SK-N-SH (cell line): Measurements from ENCODE around the gene KLC1. TPM values are rescaled to one million over a fixed set of nuclear protein-coding genes. Genes with fewer than 3 reads are reported as not detected.

Source experiments
- CTCF ChIA-PET: fragments of 300-600, 350-600 bp; formaldehyde crosslinking; extraction: SDS; loops from one replicate; lab custom pipeline; 2021; lab: Yijun Ruan, JAX
- POLR2A ChIA-PET: fragments of 350-600 bp; sonication (Branson Sonifier 250); formaldehyde crosslinking; extraction: SDS; loops from one replicate; lab custom pipeline; 2020; ENCODE audit warnings: antibody characterized with exemption, inconsistent platforms; lab: Yijun Ruan, JAX
- DNase-seq: peaks from one replicate; pipeline ENCODE4 v3.0.0; 2012
- H2AFZ ChIP-seq: fragments of 200-600 bp; sonication (generic); 2 replicates; pipeline ENCODE4 v1.8.1; 2016; ENCODE audit warnings: antibody characterized with exemption, mild to moderate bottlenecking, low read depth
- H3F3A ChIP-seq: fragments of 200-600 bp; sonication (generic); replicated peaks from 2 replicates; pipeline ENCODE3; 2016; ENCODE audit warnings: antibody characterized with exemption, mild to moderate bottlenecking; ENCODE audit not compliant: insufficient read depth
- H3K27ac ChIP-seq, 2 experiments: fragments of 200-500 bp in 1 of 2; fragments of 200-600 bp in 1 of 2; sonication (Bioruptor generic) in 1 of 2; sonication (generic), shearing (Covaris generic) in 1 of 2; 2 replicates each; pipeline versions ENCODE4 v1.5.1 to v1.6.1; 2014 to 2016; ENCODE audit warnings: low read depth in 2 of 2, inconsistent platforms in 1 of 2, low read length in 1 of 2, mild to moderate bottlenecking in 1 of 2, mixed read lengths in 1 of 2
- H3K27me3 ChIP-seq: fragments of 200-600 bp; sonication (generic), shearing (Covaris generic); 2 replicates; pipeline ENCODE4 v1.6.1; 2016; ENCODE audit warnings: mixed run types; ENCODE audit not compliant: insufficient read depth
- H3K36me3 ChIP-seq, 2 experiments: fragments of 200-500 bp in 1 of 2; fragments of 200-600 bp in 1 of 2; sonication (Bioruptor generic) in 1 of 2; sonication (generic) in 1 of 2; replicated peaks in 1 of 2; 2 replicates each; pipeline versions ENCODE3 to v1.5.1; 2014 to 2016; ENCODE audit warnings: low read length in 1 of 2, mild to moderate bottlenecking in 1 of 2; ENCODE audit not compliant: insufficient read depth in 2 of 2, control insufficient read depth in 1 of 2
- H3K4me1 ChIP-seq, 2 experiments: fragments of 200-500 bp in 1 of 2; fragments of 200-600 bp in 1 of 2; sonication (Bioruptor generic) in 1 of 2; sonication (generic), shearing (Covaris generic) in 1 of 2; 2 replicates each; pipeline versions ENCODE4 v1.5.1 to v1.6.1; 2014 to 2016; ENCODE audit warnings: low read depth in 1 of 2, low read length in 1 of 2, mixed run types in 1 of 2; ENCODE audit not compliant: insufficient read depth in 2 of 2, control insufficient read depth in 1 of 2
- H3K4me2 ChIP-seq: fragments of 200-600 bp; sonication (generic), shearing (Covaris generic); 2 replicates; pipeline ENCODE4 v1.6.1; 2017; ENCODE audit warnings: mixed run types
- H3K4me3 ChIP-seq, 2 experiments: fragments of 200-500 bp in 1 of 2; fragments of 200-600 bp in 1 of 2; sonication (Bioruptor generic) in 1 of 2; sonication (generic), shearing (Covaris generic) in 1 of 2; 2 replicates each; pipeline versions ENCODE4 v1.5.1 to v1.8.1; 2014 to 2016; ENCODE audit warnings: low read depth in 2 of 2, inconsistent platforms in 1 of 2, low read length in 1 of 2, mild to moderate bottlenecking in 1 of 2, mixed read lengths in 1 of 2, moderate library complexity in 1 of 2
- H3K79me2 ChIP-seq: fragments of 200-600 bp; sonication (generic); 2 replicates; pipeline ENCODE4 v1.8.1; 2017; ENCODE audit warnings: mild to moderate bottlenecking; ENCODE audit not compliant: insufficient read depth
- H3K9ac ChIP-seq: fragments of 200-600 bp; sonication (generic); 2 replicates; pipeline ENCODE4 v1.6.1; 2017; ENCODE audit warnings: mixed run types
- H3K9me2 ChIP-seq: fragments of 200-600 bp; sonication (generic); 2 replicates; pipeline ENCODE4 v1.6.1; 2017; ENCODE audit warnings: mixed run types
- H3K9me3 ChIP-seq: fragments of 200-600 bp; sonication (generic); 2 replicates; pipeline ENCODE4 v1.6.1; 2017; ENCODE audit warnings: mixed run types, mild to moderate bottlenecking, moderate library complexity
- H4K20me1 ChIP-seq: fragments of 200-600 bp; sonication (generic); 2 replicates; pipeline ENCODE4 v1.6.1; 2017; ENCODE audit warnings: mild to moderate bottlenecking, mixed run types; ENCODE audit not compliant: insufficient read depth
- CHD2 ChIP-seq: fragments of 150-350 bp; IDR thresholded peaks from 2 replicates; pipeline ENCODE4 v1.6.1; 2018; ENCODE audit warnings: low read length; ENCODE audit not compliant: partially characterized antibody
- CTCF ChIP-seq: fragments of 200-600 bp; sonication (generic); IDR thresholded peaks from 2 replicates; pipeline ENCODE4 v1.6.1; 2017; ENCODE audit warnings: antibody characterized with exemption, mild to moderate bottlenecking, moderate library complexity
- EP300 ChIP-seq, 2 experiments: IDR thresholded peaks; 2 replicates each; pipeline versions ENCODE4 v1.4.0 to v1.6.1; 2012; ENCODE audit warnings: borderline replicate concordance in 1 of 2, low read depth in 1 of 2, low read length in 1 of 2
- EZH2phosphoT487 ChIP-seq: fragments of 200-600 bp; sonication (generic); IDR thresholded peaks from 2 replicates; pipeline ENCODE4 v1.6.1; 2017; ENCODE audit warnings: low read depth, mixed run types, mild to moderate bottlenecking, antibody characterized with exemption, moderate library complexity, borderline replicate concordance
- FOXJ3 ChIP-seq: sonication (generic); formaldehyde crosslinking; IDR thresholded peaks from 2 replicates; pipeline ENCODE4 v1.5.1; 2020; ENCODE audit warnings: mild to moderate bottlenecking, missing genetic modification reagents
- GABPA ChIP-seq: IDR thresholded peaks from 2 replicates; pipeline ENCODE4 v1.4.0; 2012; ENCODE audit warnings: low read depth, mild to moderate bottlenecking
- GATA2 ChIP-seq: sonication (generic); formaldehyde crosslinking; IDR thresholded peaks from 2 replicates; pipeline ENCODE4 v1.5.0; 2020; ENCODE audit warnings: mild to moderate bottlenecking, missing genetic modification reagents
- MXI1 ChIP-seq: IDR thresholded peaks from 2 replicates; pipeline ENCODE4 v1.6.1; 2012; ENCODE audit warnings: mild to moderate bottlenecking, low read depth, low read length, improper control_type of control experiment
- POLR2AphosphoS5 ChIP-seq: IDR thresholded peaks from 2 replicates; pipeline ENCODE4 v1.6.1; 2012; ENCODE audit warnings: low read depth, low read length
- RAD21 ChIP-seq: IDR thresholded peaks from 2 replicates; pipeline ENCODE4 v1.6.1; 2012; ENCODE audit warnings: mild to moderate bottlenecking, low read length
- RCOR1 ChIP-seq: fragments of 150-350 bp; IDR thresholded peaks from 2 replicates; pipeline ENCODE4 v1.6.1; 2017; ENCODE audit warnings: antibody characterized with exemption, low read length
- REST ChIP-seq: IDR thresholded peaks from 2 replicates; pipeline ENCODE4 v1.6.1; 2012; ENCODE audit warnings: mild to moderate bottlenecking, low read depth, low read length, moderate library complexity
- RFX5 ChIP-seq: IDR thresholded peaks from 2 replicates; pipeline ENCODE4 v1.6.1; 2012; ENCODE audit warnings: mild to moderate bottlenecking, improper control_type of control experiment, low read length
- SIN3A ChIP-seq: IDR thresholded peaks from 2 replicates; pipeline ENCODE4 v1.6.1; 2012; ENCODE audit warnings: low read depth, mild to moderate bottlenecking, low read length, moderate library complexity, borderline replicate concordance
- TAF1 ChIP-seq: IDR thresholded peaks from 2 replicates; pipeline ENCODE4 v1.6.1; 2012; ENCODE audit warnings: low read depth, mild to moderate bottlenecking, low read length, moderate library complexity, borderline replicate concordance
- TCF12 ChIP-seq: IDR thresholded peaks from 2 replicates; pipeline ENCODE4 v1.4.0; 2012
- USF2 ChIP-seq: fragments of 150-350 bp; IDR thresholded peaks from 2 replicates; pipeline ENCODE4 v1.6.1; 2017; ENCODE audit warnings: antibody characterized with exemption, low read length, low read depth, borderline replicate concordance
- ZBTB33 ChIP-seq: IDR thresholded peaks from 2 replicates; pipeline ENCODE4 v1.4.0; 2012; ENCODE audit warnings: low read depth, borderline replicate concordance
- WGBS: methylation state at CpG from one replicate; pipeline ENCODE4 v1.1.6; 2017; ENCODE audit warnings: low lambda C conversion rate; 5-methylcytosine and 5-hydroxymethylcytosine counted together
- polyA plus RNA-seq, 3 experiments: library from polyadenylated mRNA; depleted of rRNA; stranded (reverse); fragments of >200 nt; gene quantifications; 2 replicates each; pipeline ENCODE4 v1.2.3, GENCODE V29; 2012

The KLC1 gene
- polyA plus RNA-seq, 1 of the 3 experiments (the other 2 are of a cell fraction) = 308 TPM

- H4K20me1 ChIP-seq = no peaks in the 10 kb centered on the region
- no peak overlapping the region for H2AFZ ChIP-seq
- H3K4me2 ChIP-seq = no peak overlapping the region
- ChIA-PET CTCF (no interaction called here), POLR2A (no interaction called here)
- H3K27me3 ChIP-seq = no peaks in the 10 kb centered on the region
- no peaks in the 10 kb centered on the region for H3K4me1 ChIP-seq
- H3K36me3 ChIP-seq = peaks cover 71% of the 10 kb centered on the region in 2 experiments
- peaks cover 19% of the 10 kb centered on the region for H3F3A ChIP-seq
- no peak overlapping the region for H3K9ac ChIP-seq
- H3K79me2 ChIP-seq = peaks cover 71% of the 10 kb centered on the region; the same call in 1 of the 2 replicates
- no peak overlapping the region; a peak in 1 of 4 replicates for H3K27ac ChIP-seq
- 95% methylated on average over 23 of the region's 23 CpGs for WGBS
- DNase-seq = no peak
- H3K4me3 ChIP-seq = no peak overlapping the region
- TF ChIP-seq GABPA = no peak
- TF ChIP-seq RCOR1 = no peak
- no peak for TF ChIP-seq CHD2
- no peak for TF ChIP-seq TCF12
- TF ChIP-seq RFX5 = no peak
- no peak for TF ChIP-seq RAD21
- TF ChIP-seq ZBTB33 = no peak
- no peak for TF ChIP-seq POLR2AphosphoS5
- TF ChIP-seq FOXJ3 = no peak
- no peak for TF ChIP-seq GATA2 (CRISPR knock-in tag)
- TF ChIP-seq REST = no peak
- TF ChIP-seq EZH2phosphoT487 = no peak
- no peak for TF ChIP-seq CTCF
- no peak for TF ChIP-seq USF2
- TF ChIP-seq MXI1 = no peak
- TF ChIP-seq EP300 (IDR thresholded peaks at IDR 0.05; ENCODE audit: borderline replicate concordance in 1 of 2, low read depth in 1 of 2, low read length in 1 of 2) = no peak
- TF ChIP-seq TAF1 = no peak
- TF ChIP-seq SIN3A = no peak
- no peaks in the 10 kb centered on the region for H3K9me2 ChIP-seq
- H3K9me3 ChIP-seq = no peaks in the 10 kb centered on the region
Observed at GRCh38 chr14:103685276-103686211, 56.5 kb downstream of the KLC1 start.
